HepG2 (cell line): ENCODE measurements around the gene MAGI1. TPM values are rescaled to one million over a fixed set of nuclear protein-coding genes. Genes with fewer than 3 reads are reported as not detected.

ENCODE experiments used
- AKAP8 ChIP-seq: sonication (generic); formaldehyde crosslinking; IDR thresholded peaks from 2 replicates; pipeline ENCODE4 v1.5.1; 2020; ENCODE audit warnings: mild to moderate bottlenecking, missing genetic modification reagents
- GTF2F1 ChIP-seq: fragments of 150-350 bp; IDR thresholded peaks from 2 replicates; pipeline ENCODE4 v1.6.1; 2014; ENCODE audit warnings: low read length
- HMG20B ChIP-seq: conservative IDR thresholded peaks from 2 replicates; pipeline ENCODE4 v1.6.1; 2016; ENCODE audit warnings: missing genetic modification reagents, missing compliant biosample characterization
- MAFK ChIP-seq, 2 experiments: IDR thresholded peaks in 1 of 2; conservative IDR thresholded peaks in 1 of 2; 2 replicates each; pipeline ENCODE4 v1.6.1; 2011; ENCODE audit warnings: improper control_type of control experiment in 2 of 2, low read length in 2 of 2
- MIXL1 ChIP-seq: IDR thresholded peaks from 2 replicates; pipeline ENCODE4 v1.6.1; 2016
- MXD4 ChIP-seq: IDR thresholded peaks from 2 replicates; pipeline ENCODE4 v1.6.1; 2016; ENCODE audit warnings: mild to moderate bottlenecking, missing biosample characterization, missing genetic modification reagents
- NAIF1 ChIP-seq: sonication (generic); formaldehyde crosslinking; IDR thresholded peaks from 2 replicates; pipeline ENCODE4 v1.5.0; 2020; ENCODE audit warnings: mild to moderate bottlenecking, missing genetic modification reagents, borderline replicate concordance
- NKX3-1 ChIP-seq: sonication (generic); formaldehyde crosslinking; IDR thresholded peaks from 2 replicates; pipeline ENCODE4 v1.5.0; 2020; ENCODE audit warnings: missing genetic modification reagents
- REPIN1 ChIP-seq: sonication (generic); formaldehyde crosslinking; IDR thresholded peaks from 2 replicates; pipeline ENCODE4 v1.8.0; 2022; ENCODE audit warnings: missing genetic modification reagents, low read depth, mild to moderate bottlenecking, borderline replicate concordance
- RFX1 ChIP-seq: fragments of 450-650 bp; IDR thresholded peaks from 2 replicates; pipeline ENCODE4 v1.6.1; 2017
- SRSF4 ChIP-seq: fragments of 200-400 bp; formaldehyde crosslinking; IDR thresholded peaks from one replicate; pipeline ENCODE4 v1.6.1; 2018; ENCODE audit warnings: mild to moderate bottlenecking, low read depth, low read length, moderate library complexity; ENCODE audit not compliant: poor library complexity, severe bottlenecking
- ZGPAT ChIP-seq: IDR thresholded peaks from 2 replicates; pipeline ENCODE4 v1.6.1; 2016; ENCODE audit warnings: mild to moderate bottlenecking
- ZNF205 ChIP-seq: IDR thresholded peaks from 2 replicates; pipeline ENCODE4 v1.6.1; 2018; ENCODE audit warnings: missing biosample characterization, missing genetic modification reagents
- ZNF235 ChIP-seq: sonication (generic); formaldehyde crosslinking; IDR thresholded peaks from 2 replicates; pipeline ENCODE4 v1.8.1; 2023; ENCODE audit warnings: mild to moderate bottlenecking, missing genetic modification reagents, borderline replicate concordance
- ZNF326 ChIP-seq: sonication (generic); formaldehyde crosslinking; IDR thresholded peaks from 2 replicates; pipeline ENCODE4 v1.4.0; 2020; ENCODE audit warnings: missing genetic modification reagents, borderline replicate concordance
- ZNF460 ChIP-seq: sonication (generic); formaldehyde crosslinking; IDR thresholded peaks from 2 replicates; pipeline ENCODE4 v1.5.1; 2020; ENCODE audit warnings: missing genetic modification reagents, mild to moderate bottlenecking, borderline replicate concordance
- ZNF557 ChIP-seq: sonication (generic); formaldehyde crosslinking; IDR thresholded peaks from 2 replicates; pipeline ENCODE4 v1.4.0; 2020; ENCODE audit warnings: missing genetic modification reagents
- ZNF570 ChIP-seq: sonication (generic); formaldehyde crosslinking; IDR thresholded peaks from 2 replicates; pipeline ENCODE4 v1.4.0; 2020; ENCODE audit warnings: mild to moderate bottlenecking, missing genetic modification reagents, borderline replicate concordance
- ZNF572 ChIP-seq: sonication (generic); formaldehyde crosslinking; IDR thresholded peaks from 2 replicates; pipeline ENCODE4 v1.5.1; 2020; ENCODE audit warnings: mild to moderate bottlenecking, missing genetic modification reagents
- polyA plus RNA-seq, 8 experiments: library from polyadenylated mRNA; depleted of rRNA in 3 of 8; stranded (reverse) in 7 of 8; unstranded in 1 of 8; fragments of >200 nt; fragmentation: Illumina TruSeq in 4 of 8; extraction: Trizol in 4 of 8; gene quantifications; 2 replicates each; pipeline versions ENCODE4 v1.2.1 to v1.2.3, GENCODE V29; 2011 to 2016; ENCODE audit warnings: low read depth in 4 of 8, missing spikeins in 1 of 8, mixed read lengths in 1 of 8; ENCODE audit not compliant: insufficient read depth in 1 of 8
- total RNA-seq, 5 experiments: library from RNA; depleted of rRNA; stranded (reverse); fragments of >200 nt; fragmentation: Illumina TruSeq; extraction: Trizol; gene quantifications; 2 replicates each; pipeline ENCODE4 v1.2.3, GENCODE V29; 2016; ENCODE audit warnings: low read depth in 1 of 5
- TF ChIP-seq, protein P1 (sequence below): sonication (generic); formaldehyde crosslinking; IDR thresholded peaks from 2 replicates; pipeline ENCODE4 v1.5.0; 2020; ENCODE audit warnings: mild to moderate bottlenecking, missing genetic modification reagents
- TF ChIP-seq, protein P2 (sequence below): sonication (generic); formaldehyde crosslinking; conservative IDR thresholded peaks from 2 replicates; pipeline ENCODE4 v1.4.0; 2020; ENCODE audit warnings: missing genetic modification reagents
- TF ChIP-seq, protein P3 (sequence below): sonication (generic); formaldehyde crosslinking; IDR thresholded peaks from 2 replicates; pipeline ENCODE4 v1.4.0; 2020; ENCODE audit warnings: missing genetic modification reagents
- TF ChIP-seq, protein P4 (sequence below): IDR thresholded peaks from 2 replicates; pipeline ENCODE4 v1.6.1; 2016; ENCODE audit warnings: missing compliant biosample characterization, missing genetic modification reagents, borderline replicate concordance

The MAGI1 gene
- total and polyA plus RNA-seq, 2 of the 13 experiments (the other 11 are each of a cell fraction or from before 2014, with no cell fraction given), result 22.2 to 26.0 TPM

DNA sequence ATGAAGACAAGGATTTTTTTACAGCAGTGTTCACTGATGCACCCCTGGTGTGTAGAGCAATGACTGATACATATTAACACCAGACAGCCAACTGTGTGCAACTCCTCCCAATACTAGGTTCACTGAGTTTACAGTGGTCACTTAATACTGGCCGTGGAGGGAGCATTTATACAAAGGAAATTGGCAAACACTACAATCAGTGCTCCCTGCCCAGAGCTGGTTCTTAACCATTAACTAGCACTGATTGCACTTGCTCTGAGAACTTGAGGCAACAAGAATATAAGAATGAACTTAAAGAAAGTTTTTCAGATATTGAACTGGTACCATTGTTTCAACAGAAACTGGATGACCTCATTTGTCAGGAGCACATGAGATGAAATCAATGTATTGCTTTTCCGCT lies 110.6 kb downstream of the MAGI1 start (continued):
- TF ChIP-seq, protein P1, sequence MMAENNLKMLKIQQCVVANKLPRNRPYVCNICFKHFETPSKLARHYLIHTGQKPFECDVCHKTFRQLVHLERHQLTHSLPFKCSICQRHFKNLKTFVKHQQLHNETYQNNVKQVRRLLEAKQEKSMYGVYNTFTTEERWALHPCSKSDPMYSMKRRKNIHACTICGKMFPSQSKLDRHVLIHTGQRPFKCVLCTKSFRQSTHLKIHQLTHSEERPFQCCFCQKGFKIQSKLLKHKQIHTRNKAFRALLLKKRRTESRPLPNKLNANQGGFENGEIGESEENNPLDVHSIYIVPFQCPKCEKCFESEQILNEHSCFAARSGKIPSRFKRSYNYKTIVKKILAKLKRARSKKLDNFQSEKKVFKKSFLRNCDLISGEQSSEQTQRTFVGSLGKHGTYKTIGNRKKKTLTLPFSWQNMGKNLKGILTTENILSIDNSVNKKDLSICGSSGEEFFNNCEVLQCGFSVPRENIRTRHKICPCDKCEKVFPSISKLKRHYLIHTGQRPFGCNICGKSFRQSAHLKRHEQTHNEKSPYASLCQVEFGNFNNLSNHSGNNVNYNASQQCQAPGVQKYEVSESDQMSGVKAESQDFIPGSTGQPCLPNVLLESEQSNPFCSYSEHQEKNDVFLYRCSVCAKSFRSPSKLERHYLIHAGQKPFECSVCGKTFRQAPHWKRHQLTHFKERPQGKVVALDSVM (CRISPR knock-in tag), result no peak
- no peak for TF ChIP-seq AKAP8 (CRISPR knock-in tag)
- peak; percentile 52; the same call in 1 of the 2 replicates for TF ChIP-seq HMG20B
- TF ChIP-seq SRSF4, result no peak
- TF ChIP-seq GTF2F1, result no peak
- no peak for TF ChIP-seq NKX3-1 (CRISPR knock-in tag)
- TF ChIP-seq ZGPAT (CRISPR knock-in tag), result peak; percentile 34; the same call in 1 of the 2 replicates
- TF ChIP-seq ZNF205, result no peak
- no peak for TF ChIP-seq MAFK (conservative IDR thresholded peaks at IDR 0.05 in 1 of 2, IDR thresholded peaks at IDR 0.05 in 1 of 2; ENCODE audit: low read length in 2 of 2)
- TF ChIP-seq, protein P2, sequence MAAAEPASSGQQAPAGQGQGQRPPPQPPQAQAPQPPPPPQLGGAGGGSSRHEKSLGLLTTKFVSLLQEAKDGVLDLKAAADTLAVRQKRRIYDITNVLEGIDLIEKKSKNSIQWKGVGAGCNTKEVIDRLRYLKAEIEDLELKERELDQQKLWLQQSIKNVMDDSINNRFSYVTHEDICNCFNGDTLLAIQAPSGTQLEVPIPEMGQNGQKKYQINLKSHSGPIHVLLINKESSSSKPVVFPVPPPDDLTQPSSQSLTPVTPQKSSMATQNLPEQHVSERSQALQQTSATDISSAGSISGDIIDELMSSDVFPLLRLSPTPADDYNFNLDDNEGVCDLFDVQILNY (CRISPR knock-in tag), result no peak
- no peak for TF ChIP-seq ZNF460 (CRISPR knock-in tag)
- TF ChIP-seq, protein P3, sequence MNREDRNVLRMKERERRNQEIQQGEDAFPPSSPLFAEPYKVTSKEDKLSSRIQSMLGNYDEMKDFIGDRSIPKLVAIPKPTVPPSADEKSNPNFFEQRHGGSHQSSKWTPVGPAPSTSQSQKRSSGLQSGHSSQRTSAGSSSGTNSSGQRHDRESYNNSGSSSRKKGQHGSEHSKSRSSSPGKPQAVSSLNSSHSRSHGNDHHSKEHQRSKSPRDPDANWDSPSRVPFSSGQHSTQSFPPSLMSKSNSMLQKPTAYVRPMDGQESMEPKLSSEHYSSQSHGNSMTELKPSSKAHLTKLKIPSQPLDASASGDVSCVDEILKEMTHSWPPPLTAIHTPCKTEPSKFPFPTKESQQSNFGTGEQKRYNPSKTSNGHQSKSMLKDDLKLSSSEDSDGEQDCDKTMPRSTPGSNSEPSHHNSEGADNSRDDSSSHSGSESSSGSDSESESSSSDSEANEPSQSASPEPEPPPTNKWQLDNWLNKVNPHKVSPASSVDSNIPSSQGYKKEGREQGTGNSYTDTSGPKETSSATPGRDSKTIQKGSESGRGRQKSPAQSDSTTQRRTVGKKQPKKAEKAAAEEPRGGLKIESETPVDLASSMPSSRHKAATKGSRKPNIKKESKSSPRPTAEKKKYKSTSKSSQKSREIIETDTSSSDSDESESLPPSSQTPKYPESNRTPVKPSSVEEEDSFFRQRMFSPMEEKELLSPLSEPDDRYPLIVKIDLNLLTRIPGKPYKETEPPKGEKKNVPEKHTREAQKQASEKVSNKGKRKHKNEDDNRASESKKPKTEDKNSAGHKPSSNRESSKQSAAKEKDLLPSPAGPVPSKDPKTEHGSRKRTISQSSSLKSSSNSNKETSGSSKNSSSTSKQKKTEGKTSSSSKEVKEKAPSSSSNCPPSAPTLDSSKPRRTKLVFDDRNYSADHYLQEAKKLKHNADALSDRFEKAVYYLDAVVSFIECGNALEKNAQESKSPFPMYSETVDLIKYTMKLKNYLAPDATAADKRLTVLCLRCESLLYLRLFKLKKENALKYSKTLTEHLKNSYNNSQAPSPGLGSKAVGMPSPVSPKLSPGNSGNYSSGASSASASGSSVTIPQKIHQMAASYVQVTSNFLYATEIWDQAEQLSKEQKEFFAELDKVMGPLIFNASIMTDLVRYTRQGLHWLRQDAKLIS (CRISPR knock-in tag), result no peak
- TF ChIP-seq, protein P4, sequence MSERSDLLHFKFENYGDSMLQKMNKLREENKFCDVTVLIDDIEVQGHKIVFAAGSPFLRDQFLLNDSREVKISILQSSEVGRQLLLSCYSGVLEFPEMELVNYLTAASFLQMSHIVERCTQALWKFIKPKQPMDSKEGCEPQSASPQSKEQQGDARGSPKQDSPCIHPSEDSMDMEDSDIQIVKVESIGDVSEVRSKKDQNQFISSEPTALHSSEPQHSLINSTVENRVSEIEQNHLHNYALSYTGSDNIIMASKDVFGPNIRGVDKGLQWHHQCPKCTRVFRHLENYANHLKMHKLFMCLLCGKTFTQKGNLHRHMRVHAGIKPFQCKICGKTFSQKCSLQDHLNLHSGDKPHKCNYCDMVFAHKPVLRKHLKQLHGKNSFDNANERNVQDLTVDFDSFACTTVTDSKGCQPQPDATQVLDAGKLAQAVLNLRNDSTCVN (CRISPR knock-in tag), result no peak
- no peak for TF ChIP-seq REPIN1 (CRISPR knock-in tag)
- TF ChIP-seq ZNF326 (CRISPR knock-in tag), result no peak
- no peak for TF ChIP-seq ZNF570 (CRISPR knock-in tag)
- TF ChIP-seq ZNF235, result no peak
- no peak for TF ChIP-seq ZNF557 (CRISPR knock-in tag)
- no peak for TF ChIP-seq ZNF572 (CRISPR knock-in tag)
- TF ChIP-seq NAIF1 (CRISPR knock-in tag), result no peak
- TF ChIP-seq RFX1, result no peak
- no peak for TF ChIP-seq MXD4
- peak; percentile 71 for TF ChIP-seq MIXL1
